HCT116 (cell line): ENCODE data around the gene MMP23B. TPM values are rescaled to one million over a fixed set of nuclear protein-coding genes. Genes with fewer than 3 reads are reported as not detected.

Experiments used
- ATAC-seq: fragments of 200-7000 bp; cut with Tn5 transposase; 2 replicates; pipeline ENCODE4 v1.9.1; 2020; ENCODE audit warnings: mild to moderate bottlenecking, moderate library complexity
- BruUV-seq: library from RNA; stranded (reverse); fragments of 400-500 nt; replicated peaks from 2 replicates; lab custom pipeline; 2021; lab: Mats Ljungman, UMichigan
- CTCF ChIA-PET: fragments of 300-600 bp; sonication (Branson Sonifier 250); formaldehyde crosslinking; loops from one replicate; lab custom pipeline; 2021; ENCODE audit warnings: antibody characterized with exemption; lab: Charles Lee
- POLR2A ChIA-PET: fragments of 300-600, 350-600 bp; sonication (Branson Sonifier 250); formaldehyde crosslinking; loops from one replicate; lab custom pipeline; 2021; ENCODE audit warnings: antibody characterized with exemption; lab: Charles Lee
- RAD21 ChIA-PET, 2 experiments: fragments of 300-600 bp; sonication (Branson Sonifier 250); formaldehyde crosslinking; loops; one replicate each; lab custom pipeline; 2023; ENCODE audit warnings: low total read pairs in 2 of 2; ENCODE audit not compliant: uncharacterized antibody in 2 of 2, unreplicated experiment in 2 of 2, low non-redundant PET in 1 of 2; lab: Charles Lee
- DNase-seq: peaks from one replicate; pipeline ENCODE4 v3.0.0-alpha.2; 2010; ENCODE audit warnings: low read depth, low spot score
- H2AFZ ChIP-seq: fragments of 200-600 bp; shearing (Covaris generic), sonication (generic); 2 replicates; pipeline ENCODE4 v1.6.1; 2017; ENCODE audit warnings: low read depth, mixed run types, mixed read lengths, antibody characterized with exemption, low read length; ENCODE audit not compliant: poor library complexity, severe bottlenecking
- H3K27ac ChIP-seq: 2 replicates; pipeline ENCODE4 v1.5.1; 2012; ENCODE audit warnings: low read depth, low read length
- H3K27me3 ChIP-seq: fragments of 200-600 bp; sonication (generic); 2 replicates; pipeline ENCODE4 v1.6.1; 2016; ENCODE audit warnings: mixed run types, low read length, mixed read lengths; ENCODE audit not compliant: insufficient read depth
- H3K36me3 ChIP-seq, 2 experiments: fragments of 200-500 bp in 1 of 2; fragments of 200-600 bp in 1 of 2; sonication (Bioruptor generic) in 1 of 2; sonication (generic) in 1 of 2; 2 replicates each; pipeline versions ENCODE4 v1.5.1 to v1.6.1; 2014 to 2016; ENCODE audit warnings: low read length in 2 of 2, inconsistent platforms in 1 of 2, mixed read lengths in 1 of 2, mixed run types in 1 of 2; ENCODE audit not compliant: insufficient read depth in 2 of 2, control insufficient read depth in 1 of 2
- H3K4me1 ChIP-seq, 2 experiments: fragments of 200-600 bp in 1 of 2; sonication (generic) in 1 of 2; 2 replicates each; pipeline versions ENCODE4 v1.5.1 to v1.6.1; 2012 to 2017; ENCODE audit warnings: low read length in 2 of 2, inconsistent platforms in 1 of 2, mild to moderate bottlenecking in 1 of 2, mixed read lengths in 1 of 2, mixed run types in 1 of 2, moderate library complexity in 1 of 2; ENCODE audit not compliant: insufficient read depth in 2 of 2, control insufficient read depth in 1 of 2
- H3K4me2 ChIP-seq: fragments of 200-600 bp; sonication (generic); 2 replicates; pipeline ENCODE4 v1.6.1; 2017; ENCODE audit warnings: mixed run types, low read length, mixed read lengths
- H3K4me3 ChIP-seq, 2 experiments: fragments of 200-600 bp in 1 of 2; sonication (generic) in 1 of 2; replicated peaks in 1 of 2; 2 replicates each; pipeline ENCODE4 v1.5.1; 2011 to 2016; ENCODE audit warnings: low read length in 2 of 2, control low read depth in 1 of 2, low read depth in 1 of 2, mild to moderate bottlenecking in 1 of 2, mixed read lengths in 1 of 2, mixed run types in 1 of 2
- H3K79me2 ChIP-seq: fragments of 200-600 bp; sonication (generic); 2 replicates; pipeline ENCODE4 v1.6.1; 2017; ENCODE audit warnings: mild to moderate bottlenecking, mixed run types, low read length, moderate library complexity, mixed read lengths; ENCODE audit not compliant: insufficient read depth
- H3K9ac ChIP-seq: fragments of 200-600 bp; sonication (generic); 2 replicates; pipeline ENCODE4 v1.6.1; 2016; ENCODE audit warnings: low read length, mixed read lengths
- H3K9me2 ChIP-seq: fragments of 200-600 bp; sonication (generic), shearing (Covaris generic); 2 replicates; pipeline ENCODE4 v1.6.1; 2017; ENCODE audit warnings: mixed run types, mild to moderate bottlenecking, moderate library complexity; ENCODE audit not compliant: insufficient read depth
- H3K9me3 ChIP-seq, 2 experiments: fragments of 200-500 bp in 1 of 2; fragments of 200-600 bp in 1 of 2; sonication (Bioruptor generic) in 1 of 2; sonication (generic) in 1 of 2; 2 replicates each; pipeline ENCODE4 v1.6.1; 2014 to 2017; ENCODE audit warnings: low read length in 2 of 2, mixed read lengths in 2 of 2, inconsistent platforms in 1 of 2, low read depth in 1 of 2, mild to moderate bottlenecking in 1 of 2, mixed run types in 1 of 2, moderate library complexity in 1 of 2; ENCODE audit not compliant: control insufficient read depth in 1 of 2, insufficient read depth in 1 of 2
- H4K20me1 ChIP-seq: fragments of 200-600 bp; sonication (generic), shearing (Covaris generic); 2 replicates; pipeline ENCODE4 v1.6.1; 2017; ENCODE audit warnings: mixed run types, mild to moderate bottlenecking, moderate library complexity; ENCODE audit not compliant: insufficient read depth
- CBX3 ChIP-seq: IDR thresholded peaks from 2 replicates; pipeline ENCODE4 v1.6.1; 2012; ENCODE audit warnings: low read depth
- EGR1 ChIP-seq: IDR thresholded peaks from 2 replicates; pipeline ENCODE4 v1.6.1; 2012; ENCODE audit warnings: low read depth
- EZH2phosphoT487 ChIP-seq: fragments of 200-600 bp; IDR thresholded peaks from 2 replicates; pipeline ENCODE4 v1.6.1; 2018; ENCODE audit warnings: antibody characterized with exemption, borderline replicate concordance
- FOSL1 ChIP-seq: IDR thresholded peaks from 2 replicates; pipeline ENCODE4 v1.6.1; 2012; ENCODE audit warnings: low read depth
- REST ChIP-seq: IDR thresholded peaks from 2 replicates; pipeline ENCODE4 v1.6.1; 2012; ENCODE audit warnings: low read depth
- intact Hi-C: fragments of 100-400 bp; cut with micrococcal nuclease; formaldehyde crosslinking; loops from 2 replicates; pipeline ENCODE4 v1.10.0; 2022
- total RNA-seq: library from RNA; stranded (reverse); gene quantifications from one replicate; pipeline ENCODE4 v1.2.1, GENCODE V29; 2021; ENCODE audit not compliant: unreplicated experiment

The MMP23B gene
- total RNA-seq, 1 experiment from 2014 or later: 8.7 TPM

- no TSS peak for BruUV-seq
- no peak for ATAC-seq
- no peak for TF ChIP-seq EZH2phosphoT487
- no peak for TF ChIP-seq EGR1
- no peak for TF ChIP-seq REST
- no peak for TF ChIP-seq FOSL1
- TF ChIP-seq CBX3: no peak
- peaks cover 4 to 41% of the 10 kb centered on the region in 2 experiments for H3K4me1 ChIP-seq
- H3K4me3 ChIP-seq: no peak overlapping the region
- H3K79me2 ChIP-seq: peaks cover 12% of the 10 kb centered on the region; the same call in 1 of the 2 replicates
- no peak overlapping the region for H2AFZ ChIP-seq
- H3K27ac ChIP-seq: no peak overlapping the region; the same call in 1 of the 2 replicates
- intact Hi-C loops: no loop called here
- ChIA-PET POLR2A (no interaction called here), CTCF (no interaction called here), RAD21 (no interaction called here)
- no peaks in the 10 kb centered on the region for H3K9me2 ChIP-seq
- no peaks in the 10 kb centered on the region for H3K27me3 ChIP-seq
- no peaks in the 10 kb centered on the region for H3K36me3 ChIP-seq
- H3K9me3 ChIP-seq: no peaks in the 10 kb centered on the region
- no peak overlapping the region for H3K9ac ChIP-seq
- DNase-seq: no peak
- no peaks in the 10 kb centered on the region for H4K20me1 ChIP-seq
- H3K4me2 ChIP-seq: no peak overlapping the region
These were observed 8.1 kb upstream of the MMP23B start for GRCh38 chr1:1623631-1624442.
